IMR-90 (cell line): ENCODE measurements around the gene PRAMEF18. TPM values are rescaled to one million over a fixed set of nuclear protein-coding genes. Genes with fewer than 3 reads are reported as not detected.
"Not testable (repeated sequence)": the region's sequence is repeated elsewhere in the genome, so short reads cannot be mapped to it uniquely, and the experiment has no call there.

ENCODE experiments used
- ATAC-seq: fragments of 200-7000 bp; cut with Tn5 transposase; 2 replicates; pipeline ENCODE4 v1.9.1; 2020; ENCODE audit warnings: low read depth, mild to moderate bottlenecking, moderate library complexity
- BruUV-seq: library from RNA; stranded (reverse); fragments of 400-500 nt; replicated peaks from 2 replicates; lab custom pipeline; 2021; lab: Mats Ljungman, UMichigan
- CTCF ChIA-PET: fragments of 300-600 bp; formaldehyde crosslinking; extraction: SDS; loops from one replicate; lab custom pipeline; 2021; ENCODE audit warnings: antibody characterized with exemption; lab: Yijun Ruan, JAX
- POLR2A ChIA-PET: fragments of 300-600 bp; sonication (Branson Sonifier 250); formaldehyde crosslinking; loops from one replicate; lab custom pipeline; 2022; ENCODE audit warnings: antibody characterized with exemption; ENCODE audit not compliant: unreplicated experiment; lab: Charles Lee
- DNase-seq: peaks from one replicate; pipeline ENCODE4 v3.0.0; 2013
- H2AFZ ChIP-seq: replicated peaks from 2 replicates; pipeline ENCODE3; 2013; ENCODE audit warnings: low read length, mild to moderate bottlenecking; ENCODE audit not compliant: poor library complexity
- H2AK5ac ChIP-seq: 2 replicates; pipeline ENCODE4 v1.6.1; 2013; ENCODE audit warnings: low read depth, low read length, inconsistent platforms
- H2AK9ac ChIP-seq: replicated peaks from 2 replicates; pipeline ENCODE3; 2013; ENCODE audit warnings: mild to moderate bottlenecking, low read depth, low read length, moderate library complexity; ENCODE audit not compliant: poor library complexity
- H2BK120ac ChIP-seq: 2 replicates; pipeline ENCODE4 v1.6.1; 2013; ENCODE audit warnings: low read depth, low read length, inconsistent platforms
- H2BK15ac ChIP-seq: 3 replicates; pipeline ENCODE4 v1.6.1; 2013; ENCODE audit warnings: low read depth, low read length, inconsistent platforms
- H2BK20ac ChIP-seq: 2 replicates; pipeline ENCODE4 v1.6.1; 2013; ENCODE audit warnings: low read depth, mild to moderate bottlenecking, inconsistent platforms, low read length, moderate library complexity
- H2BK5ac ChIP-seq: 2 replicates; pipeline ENCODE4 v1.6.1; 2013; ENCODE audit warnings: mild to moderate bottlenecking, low read depth, low read length, inconsistent platforms; ENCODE audit not compliant: poor library complexity, severe bottlenecking
- H3K14ac ChIP-seq: replicated peaks from 2 replicates; pipeline ENCODE4 v1.6.1; 2013; ENCODE audit warnings: low read depth, low read length, inconsistent platforms
- H3K18ac ChIP-seq: 2 replicates; pipeline ENCODE4 v1.6.1; 2013; ENCODE audit warnings: low read depth, low read length, control low read depth
- H3K23ac ChIP-seq: 2 replicates; pipeline ENCODE4 v1.6.1; 2013; ENCODE audit warnings: low read depth, low read length, inconsistent platforms
- H3K27ac ChIP-seq: 2 replicates; pipeline ENCODE4 v1.5.1; 2013; ENCODE audit warnings: mild to moderate bottlenecking, control low read depth, low read length; ENCODE audit not compliant: insufficient read depth
- H3K27me3 ChIP-seq: 2 replicates; pipeline ENCODE4 v1.6.1; 2013; ENCODE audit warnings: low read length; ENCODE audit not compliant: control insufficient read depth, insufficient read depth
- H3K36me3 ChIP-seq: 2 replicates; pipeline ENCODE4 v1.6.1; 2013; ENCODE audit warnings: low read length, mixed read lengths; ENCODE audit not compliant: control insufficient read depth, insufficient read depth
- H3K4ac ChIP-seq: 2 replicates; pipeline ENCODE4 v1.6.1; 2013; ENCODE audit warnings: low read depth, low read length, inconsistent platforms
- H3K4me1 ChIP-seq: 2 replicates; pipeline ENCODE4 v1.6.1; 2013; ENCODE audit warnings: low read length, mixed read lengths; ENCODE audit not compliant: control insufficient read depth, insufficient read depth
- H3K4me2 ChIP-seq: 2 replicates; pipeline ENCODE4 v1.6.1; 2013; ENCODE audit warnings: low read depth, mild to moderate bottlenecking, control low read depth, low read length, moderate library complexity
- H3K4me3 ChIP-seq: 2 replicates; pipeline ENCODE4 v1.5.1; 2013; ENCODE audit warnings: low read depth, mild to moderate bottlenecking, control low read depth, low read length, moderate library complexity; ENCODE audit not compliant: insufficient read depth
- H3K56ac ChIP-seq: 2 replicates; pipeline ENCODE4 v1.6.1; 2013; ENCODE audit warnings: low read length, inconsistent platforms; ENCODE audit not compliant: insufficient read depth; ENCODE audit errors: extremely low read depth
- H3K79me1 ChIP-seq, 2 experiments: 2 replicates each; pipeline ENCODE4 v1.6.1; 2013; ENCODE audit warnings: low read length in 2 of 2, inconsistent platforms in 1 of 2, low read depth in 1 of 2
- H3K9ac ChIP-seq: 2 replicates; pipeline ENCODE4 v1.6.1; 2013; ENCODE audit warnings: low read depth, low read length, control low read depth
- H3K9me1 ChIP-seq: 2 replicates; pipeline ENCODE4 v1.6.1; 2013; ENCODE audit warnings: low read length, inconsistent platforms; ENCODE audit not compliant: insufficient read depth
- H3K9me3 ChIP-seq: 2 replicates; pipeline ENCODE4 v1.6.1; 2013; ENCODE audit warnings: low read length; ENCODE audit not compliant: control insufficient read depth, insufficient read depth
- H4K20me1 ChIP-seq: 2 replicates; pipeline ENCODE4 v1.6.1; 2013; ENCODE audit warnings: low read length, inconsistent platforms; ENCODE audit not compliant: insufficient read depth
- H4K5ac ChIP-seq: 2 replicates; pipeline ENCODE4 v1.6.1; 2013; ENCODE audit warnings: mild to moderate bottlenecking, low read depth, low read length, control low read depth
- H4K8ac ChIP-seq, 2 experiments: 2 replicates each; pipeline ENCODE4 v1.6.1; 2013; ENCODE audit warnings: low read depth in 2 of 2, low read length in 2 of 2, control low read depth in 1 of 2, inconsistent platforms in 1 of 2
- H4K91ac ChIP-seq: 2 replicates; pipeline ENCODE4 v1.6.1; 2013; ENCODE audit warnings: low read depth, low read length, inconsistent platforms; ENCODE audit not compliant: insufficient read depth
- WGBS, 2 experiments: methylation state at CpG; one replicate each; pipeline versions ENCODE4 v1.1.5 to v1.1.7; 2013; ENCODE audit warnings: missing lambda C conversion rate in 2 of 2; ENCODE audit not compliant: insufficient read length in 1 of 2; ENCODE audit errors: extremely low coverage in 2 of 2; 5-methylcytosine and 5-hydroxymethylcytosine counted together
- dilution Hi-C: fragments of 300-500 bp; cut with HindIII; formaldehyde crosslinking; loops from one replicate; pipeline ENCODE4 v1.14.3; 2018; ENCODE audit warnings: low sequenced_read_pairs; ENCODE audit not compliant: unreplicated experiment
- in situ Hi-C: fragments of 300-500 bp; cut with MboI; formaldehyde crosslinking; loops from 3 replicates; pipeline ENCODE4 v1.14.3; 2019; ENCODE audit warnings: low sequenced_read_pairs, inconsistent platforms, mixed read lengths
- intact Hi-C: fragments of 100-400 bp; cut with micrococcal nuclease; formaldehyde crosslinking; loops from 2 replicates; pipeline ENCODE4 v1.10.0; 2022
- polyA plus RNA-seq, 3 experiments: library from polyadenylated mRNA; depleted of rRNA; stranded (reverse); fragments of >200 nt; gene quantifications; 2 replicates each; pipeline ENCODE4 v1.2.3, GENCODE V29; 2012; ENCODE audit warnings: low replicate concordance in 1 of 3
- total RNA-seq: library from RNA; depleted of rRNA; stranded (reverse); fragments of >200 nt; gene quantifications from 2 replicates; pipeline ENCODE4 v1.2.3, GENCODE V29; 2012

The PRAMEF18 gene
- total and polyA plus RNA-seq, 2 of the 4 experiments (the other 2 are of a cell fraction): not detected

DNA sequence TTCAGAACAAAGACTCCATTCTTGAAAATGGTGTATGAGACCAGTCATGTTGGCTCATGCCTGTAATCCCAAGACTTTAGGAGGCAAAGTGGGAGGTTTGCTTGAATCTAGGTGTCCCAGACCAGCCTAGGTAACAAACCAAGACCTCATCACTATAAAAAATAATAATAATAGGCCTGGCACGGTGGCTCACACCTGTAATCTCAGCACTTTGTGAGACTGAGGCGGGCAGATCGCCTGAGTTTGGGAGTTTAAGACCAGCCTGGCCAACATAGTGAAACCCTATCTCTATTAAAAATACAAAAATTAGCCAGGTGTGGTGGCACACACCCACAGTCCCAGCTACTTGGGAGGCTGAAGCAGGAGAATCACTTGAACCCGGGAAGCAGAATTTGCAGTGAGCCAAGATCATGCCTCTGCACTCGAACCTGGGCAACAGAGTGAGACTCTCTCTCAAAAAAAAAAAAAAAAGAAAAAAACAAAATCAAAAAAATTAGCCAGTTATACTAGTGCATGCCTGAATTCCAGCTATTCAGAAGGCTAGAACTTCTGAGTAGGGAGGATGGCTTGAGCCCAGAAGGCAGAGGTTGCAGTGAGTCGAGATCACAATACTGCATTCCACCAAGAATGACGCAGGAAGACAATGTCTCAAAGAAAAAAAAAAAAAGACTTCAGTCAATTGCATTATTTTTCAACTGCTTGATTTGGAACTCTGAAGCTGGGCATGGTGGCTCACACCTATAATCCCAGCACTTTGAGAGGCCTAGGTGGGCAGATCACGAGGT, 1.5 kb upstream of the PRAMEF18 start:
- H3K36me3 ChIP-seq, H2BK15ac ChIP-seq, H4K20me1 ChIP-seq, in situ Hi-C loops, H3K4me1 ChIP-seq, H4K91ac ChIP-seq, H3K18ac ChIP-seq, POLR2A ChIA-PET, H3K79me1 ChIP-seq, H4K5ac ChIP-seq, H2AFZ ChIP-seq, BruUV-seq, DNase-seq, H2BK20ac ChIP-seq, ATAC-seq, H2BK120ac ChIP-seq, H3K9me1 ChIP-seq, H2AK5ac ChIP-seq, H4K8ac ChIP-seq, intact Hi-C loops, dilution Hi-C loops, CTCF ChIA-PET, H3K14ac ChIP-seq, H3K4ac ChIP-seq, H3K9ac ChIP-seq, H2AK9ac ChIP-seq, H3K56ac ChIP-seq, H3K4me2 ChIP-seq, H3K27ac ChIP-seq, H3K23ac ChIP-seq, H3K4me3 ChIP-seq, H3K27me3 ChIP-seq, H2BK5ac ChIP-seq: not testable (repeated sequence)
- H3K9me3 ChIP-seq: peaks cover 12% of the 10 kb centered on the region; the same call in 1 of the 2 replicates
- 28% methylated on average over 3 of the region's 8 CpGs; no CpG with 5 or more reads in 1 of the 2 experiments for WGBS, 2 experiments
